Ishikawa (cell line): Measurements from ENCODE around the gene PAK6.

Experiments used
- CREB1 ChIP-seq: IDR thresholded peaks from 2 replicates; pipeline ENCODE4 v1.6.1; 2012; ENCODE audit warnings: low read depth
- EP300 ChIP-seq: IDR thresholded peaks from 2 replicates; pipeline ENCODE4 v1.6.1; 2012; ENCODE audit warnings: borderline replicate concordance
- FOXM1 ChIP-seq: IDR thresholded peaks from 2 replicates; pipeline ENCODE4 v1.6.1; 2012; ENCODE audit warnings: low read depth, borderline replicate concordance
- MAX ChIP-seq: IDR thresholded peaks from 2 replicates; pipeline ENCODE4 v1.6.1; 2012
- NFIC ChIP-seq: IDR thresholded peaks from 2 replicates; pipeline ENCODE4 v1.6.1; 2012
- REST ChIP-seq: IDR thresholded peaks from 2 replicates; pipeline ENCODE4 v1.6.1; 2012; ENCODE audit warnings: low read depth, mild to moderate bottlenecking
- TAF1 ChIP-seq: IDR thresholded peaks from 2 replicates; pipeline ENCODE4 v1.6.1; 2012; ENCODE audit warnings: low read depth, mild to moderate bottlenecking
- TEAD4 ChIP-seq: IDR thresholded peaks from 2 replicates; pipeline ENCODE4 v1.6.1; 2012
- USF1 ChIP-seq: IDR thresholded peaks from 2 replicates; pipeline ENCODE4 v1.6.1; 2012
- YY1 ChIP-seq: IDR thresholded peaks from 2 replicates; pipeline ENCODE4 v1.6.1; 2012; ENCODE audit warnings: low read depth

- TF ChIP-seq NFIC (no peak), REST (no peak), CREB1 (no peak), MAX (no peak), USF1 (no peak), FOXM1 (no peak), TAF1 (no peak), YY1 (no peak), EP300 (no peak), TEAD4 (no peak)
These were observed 45.9 kb upstream of the PAK6 start for GRCh38 chr15:40192942-40193341.
